Smooth muscle cell of bladder (primary cell): Measurements from ENCODE around the gene FZD10. TPM values are rescaled to one million over a fixed set of nuclear protein-coding genes. Genes with fewer than 3 reads are reported as not detected.

ENCODE experiments used
- total RNA-seq: library from RNA; depleted of rRNA; stranded (reverse); fragments of >200 nt; gene quantifications from 2 replicates; pipeline ENCODE4 v1.2.3, GENCODE V29; 2014

The FZD10 gene, protein sequence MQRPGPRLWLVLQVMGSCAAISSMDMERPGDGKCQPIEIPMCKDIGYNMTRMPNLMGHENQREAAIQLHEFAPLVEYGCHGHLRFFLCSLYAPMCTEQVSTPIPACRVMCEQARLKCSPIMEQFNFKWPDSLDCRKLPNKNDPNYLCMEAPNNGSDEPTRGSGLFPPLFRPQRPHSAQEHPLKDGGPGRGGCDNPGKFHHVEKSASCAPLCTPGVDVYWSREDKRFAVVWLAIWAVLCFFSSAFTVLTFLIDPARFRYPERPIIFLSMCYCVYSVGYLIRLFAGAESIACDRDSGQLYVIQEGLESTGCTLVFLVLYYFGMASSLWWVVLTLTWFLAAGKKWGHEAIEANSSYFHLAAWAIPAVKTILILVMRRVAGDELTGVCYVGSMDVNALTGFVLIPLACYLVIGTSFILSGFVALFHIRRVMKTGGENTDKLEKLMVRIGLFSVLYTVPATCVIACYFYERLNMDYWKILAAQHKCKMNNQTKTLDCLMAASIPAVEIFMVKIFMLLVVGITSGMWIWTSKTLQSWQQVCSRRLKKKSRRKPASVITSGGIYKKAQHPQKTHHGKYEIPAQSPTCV
- total RNA-seq, result under 0.01 TPM in 1 of 2 replicates, not detected in the other

DNA sequence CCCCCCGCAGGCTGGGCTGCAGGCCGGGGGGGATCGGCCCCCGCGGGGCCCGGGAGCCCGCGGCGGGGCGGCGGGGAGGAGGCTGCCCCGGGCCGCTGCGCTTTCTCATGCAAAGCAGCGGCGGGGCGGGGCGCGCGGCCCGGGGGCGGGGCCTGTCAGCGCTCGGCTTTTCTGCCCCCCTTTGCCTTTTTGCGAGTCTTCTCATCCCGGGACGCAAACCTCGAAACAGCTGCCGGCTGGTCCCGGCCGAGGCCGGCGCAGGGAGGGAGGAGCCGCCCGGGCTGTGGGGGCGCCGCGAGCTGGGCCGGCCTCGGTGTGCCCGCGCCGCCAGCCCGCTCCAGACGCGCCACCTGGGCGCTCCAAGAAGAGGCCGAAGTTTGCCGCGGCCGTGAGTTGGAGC lies at the start of gene FZD10:
TSS of gene FZD10 (plus strand) at position 198 of the 400 bp plus-strand sequence. CDS start 479 bp downstream, outside the sequence.

Other genes starting within 250 kb of the FZD10 start
- not detected in 2 replicates for gene PIWIL1, start 175.4 kb downstream of the FZD10 start, total RNA-seq